NCI-H2081 (cell line): ENCODE results near the gene ANO4.
"Not testable (repeated sequence)": the region's sequence is repeated elsewhere in the genome, so short reads cannot be mapped to it uniquely, and the experiment has no call there.

ENCODE experiments used
- DNase-seq, 2 experiments: peaks; one replicate each; lab custom pipeline; 2025; lab: John Stamatoyannopoulos, UW

The ANO4 gene

GRCh38 chr12:101044512-101045059, 250.0 kb downstream of the ANO4 start:
- DNase-seq = no peak

GRCh38 chr12:101045486-101046464, 251.2 kb downstream of the ANO4 start:
- no peak for DNase-seq

DNA sequence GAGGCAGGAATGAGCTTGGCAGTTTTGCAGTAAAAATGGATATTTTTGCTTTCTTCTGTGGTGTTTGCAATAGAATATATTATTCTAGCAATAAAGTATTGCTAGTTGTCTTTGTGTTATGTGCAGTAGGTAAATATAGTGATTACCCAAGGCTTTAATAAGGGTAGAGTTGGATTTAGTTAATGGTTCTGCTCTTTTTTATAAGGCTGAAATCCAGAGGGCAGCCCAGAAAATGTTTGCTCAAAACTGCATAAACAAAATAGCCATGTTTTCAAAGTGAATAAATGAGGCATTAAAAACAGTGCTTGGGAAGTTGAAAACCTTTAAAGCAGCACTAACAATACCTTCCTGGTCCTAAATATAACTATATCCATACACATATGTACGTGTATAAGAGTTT, 253.1 kb downstream of the ANO4 start:
- DNase-seq = no peak

GRCh38 chr12:101050631-101051030, 256.1 kb downstream of the ANO4 start:
- no peak for DNase-seq

GRCh38 chr12:101051151-101051550, 256.6 kb downstream of the ANO4 start:
- no peak for DNase-seq

- DNase-seq = peak in 1 of 2 experiments; percentile 9
Observed at GRCh38 chr12:101051901-101052550, 257.4 kb downstream of the ANO4 start.

DNA sequence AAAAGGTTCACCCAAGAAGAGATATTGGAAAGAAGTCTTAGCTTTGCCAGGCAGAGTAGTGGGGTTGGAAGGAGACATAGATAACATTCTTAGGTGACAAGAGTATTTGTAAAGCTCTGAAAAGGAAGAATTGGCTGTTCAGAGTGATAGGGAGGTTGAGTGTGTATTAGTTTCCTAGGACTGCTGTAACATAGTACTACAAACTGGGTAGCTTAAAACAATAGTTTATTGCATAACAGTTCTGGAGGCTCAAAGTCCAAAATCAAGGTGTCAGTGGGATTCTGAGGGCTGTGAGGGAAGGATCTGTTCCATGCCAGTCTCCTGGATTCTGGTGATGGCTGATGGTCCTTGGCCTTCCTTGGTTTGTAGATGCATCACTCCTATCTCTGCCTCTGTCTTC, 258.6 kb downstream of the ANO4 start:
- no peak for DNase-seq

- DNase-seq = no peak
Observed at GRCh38 chr12:101055940-101056339, 261.4 kb downstream of the ANO4 start.

GRCh38 chr12:101062508-101062907, 267.9 kb downstream of the ANO4 start:
- not testable (repeated sequence) for DNase-seq

- DNase-seq = no peak
Observed at GRCh38 chr12:101064721-101065120, 270.1 kb downstream of the ANO4 start.

DNA sequence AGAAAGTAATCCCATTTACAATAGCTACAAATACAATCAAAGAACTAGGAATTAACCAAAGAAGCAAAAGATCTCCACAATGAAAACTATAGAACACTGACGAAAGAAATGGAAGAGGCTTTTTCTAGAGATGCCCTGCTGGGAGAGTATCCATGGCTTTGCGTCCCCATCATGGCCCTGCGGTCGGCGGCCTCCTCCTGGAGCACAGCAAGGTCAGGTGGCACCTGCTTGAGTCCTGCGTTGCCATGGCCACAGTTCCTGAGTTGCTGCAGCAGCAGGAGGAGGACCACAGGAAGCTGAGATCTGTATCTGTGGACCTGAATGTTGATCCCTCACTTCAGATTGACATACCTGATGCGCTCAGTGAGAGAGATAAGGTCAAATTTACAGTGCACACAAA, 271.9 kb downstream of the ANO4 start:
- DNase-seq = no peak

- DNase-seq = no peak
Observed at GRCh38 chr12:101068402-101068801, 273.8 kb downstream of the ANO4 start.

DNA sequence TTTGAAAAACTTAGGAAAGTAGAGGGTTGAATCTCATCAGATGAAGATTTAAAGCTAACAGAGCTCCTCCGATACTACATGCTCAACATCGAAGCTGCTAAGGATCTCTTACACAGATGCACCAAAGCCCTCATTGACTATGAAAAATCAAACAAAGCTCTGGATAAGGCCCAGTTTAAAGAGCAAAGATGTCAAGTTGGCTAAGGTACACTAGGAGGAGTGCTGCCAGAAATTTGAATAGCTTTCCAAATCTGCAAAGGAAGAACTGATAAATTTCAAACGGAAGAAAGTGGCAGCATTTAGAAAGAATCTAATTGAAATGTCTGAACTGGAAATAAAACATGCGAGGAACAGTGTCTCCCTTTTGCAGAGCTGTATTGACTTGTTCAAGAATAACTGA, 274.3 kb downstream of the ANO4 start:
- no peak for DNase-seq

DNA sequence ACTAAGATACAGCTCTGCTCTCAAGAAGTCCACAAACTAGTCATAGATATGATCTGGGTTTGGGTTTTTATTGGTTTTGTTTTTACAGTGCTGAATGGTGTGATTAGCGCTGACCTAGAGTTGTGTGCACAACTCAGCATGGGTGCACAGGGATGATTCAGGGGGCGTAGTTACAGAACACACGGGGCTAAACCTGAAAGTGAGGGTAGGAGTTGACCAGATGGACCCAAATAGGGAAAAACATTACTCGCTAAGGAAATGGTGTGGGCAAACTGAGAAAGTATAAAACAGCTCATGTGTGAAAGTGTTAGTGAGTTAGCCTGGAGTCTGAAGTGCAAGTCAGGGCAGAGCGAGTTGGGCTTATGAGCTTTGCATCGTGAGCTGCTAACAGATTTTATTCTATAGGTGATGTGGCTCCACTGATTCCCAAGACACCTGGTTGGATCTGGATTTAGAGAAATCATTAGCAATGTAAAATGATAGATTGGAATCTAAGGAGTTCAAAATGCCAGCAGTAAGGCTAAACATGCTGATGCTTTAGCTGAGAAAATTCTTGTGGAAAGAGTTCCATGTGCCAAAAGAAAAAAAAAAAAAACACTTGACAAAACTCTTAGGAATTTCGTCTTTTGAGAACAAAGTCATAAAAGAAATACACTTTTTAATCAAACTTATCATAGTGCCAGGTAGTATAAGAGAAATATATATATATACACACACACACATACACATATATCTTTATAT, 280.5 kb downstream of the ANO4 start:
- DNase-seq = no peak

GRCh38 chr12:101076921-101077320, 282.3 kb downstream of the ANO4 start:
- DNase-seq = peak in 1 of 2 experiments; percentile 27

- DNase-seq = no peak
Observed at GRCh38 chr12:101077791-101078528, 283.4 kb downstream of the ANO4 start.

DNA sequence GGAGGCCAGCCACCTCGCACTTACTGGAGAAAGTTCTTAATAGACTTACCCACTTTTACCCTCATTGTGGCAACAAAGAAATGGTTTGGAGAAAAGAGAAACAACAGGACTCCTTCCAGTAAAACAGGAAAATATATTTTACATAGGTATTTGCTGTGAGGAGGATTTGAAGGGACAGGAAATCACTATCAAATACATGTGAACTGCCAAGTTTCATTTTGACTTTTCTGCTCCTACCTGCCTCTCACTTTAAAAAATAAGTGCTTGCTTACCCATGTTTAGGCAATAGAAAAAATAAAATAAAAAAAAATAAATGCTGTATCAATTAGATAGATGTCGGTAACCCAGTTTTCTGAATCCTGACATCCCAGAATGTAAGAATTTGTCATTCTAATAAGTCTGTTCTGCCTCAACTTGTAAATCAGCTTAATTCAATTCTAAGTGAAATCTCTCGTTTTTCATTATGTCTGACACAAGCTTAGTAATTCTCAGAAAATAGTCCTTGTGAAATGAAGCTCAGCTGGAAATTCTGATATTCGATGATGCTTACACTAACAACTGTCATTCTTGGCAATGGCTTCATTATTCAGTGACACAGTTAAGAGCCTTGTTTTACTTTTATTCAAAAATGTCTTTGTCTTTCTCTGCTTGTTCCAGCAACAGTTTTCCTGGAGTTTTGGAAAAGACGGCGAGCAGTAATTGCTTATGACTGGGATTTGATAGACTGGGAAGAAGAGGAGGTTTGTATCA, 284.1 kb downstream of the ANO4 start:
- no peak for DNase-seq

DNA sequence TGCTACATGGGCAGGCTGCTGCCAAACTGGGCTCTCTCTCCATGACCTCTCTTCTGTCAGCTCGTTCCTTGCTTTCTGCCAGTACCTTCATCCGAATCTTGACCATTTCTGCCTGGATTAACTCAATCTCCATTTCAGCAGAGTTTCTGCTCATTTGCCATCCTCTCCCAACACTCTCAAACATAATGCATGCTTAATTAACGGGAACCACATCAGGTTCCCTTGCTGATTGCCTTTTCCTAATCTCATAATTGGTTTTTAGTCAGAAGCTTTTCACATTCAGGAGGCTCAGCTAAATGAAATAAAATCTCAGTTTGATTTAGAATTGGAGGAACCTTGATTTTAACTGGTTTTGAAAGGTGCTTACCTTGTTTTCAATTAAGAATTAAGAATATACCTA, 288.1 kb downstream of the ANO4 start:
- DNase-seq = no peak

- DNase-seq = no peak
Observed at GRCh38 chr12:101086490-101087135, 292.0 kb downstream of the ANO4 start.

GRCh38 chr12:101087920-101088319, 293.3 kb downstream of the ANO4 start:
- no peak for DNase-seq
